BLaER1 (cell line): ENCODE measurements around the gene LRCH1.
A peak's percentile ranks its signal among the peaks of the same experiment; 100 is the strongest.
"Not testable (repeated sequence)": the region's sequence is repeated elsewhere in the genome, so short reads cannot be mapped to it uniquely, and the experiment has no call there.

Experiments used
- H3K27ac ChIP-seq: shearing (Covaris generic); formaldehyde crosslinking; 2 replicates; pipeline ENCODE4 v1.8.1; 2022
- H3K27me3 ChIP-seq: shearing (Covaris generic); formaldehyde crosslinking; 2 replicates; pipeline ENCODE4 v1.8.1; 2022
- H3K36me3 ChIP-seq: shearing (Covaris generic); formaldehyde crosslinking; 2 replicates; pipeline ENCODE4 v1.8.1; 2022
- H3K4me1 ChIP-seq: shearing (Covaris generic); formaldehyde crosslinking; 2 replicates; pipeline ENCODE4 v1.8.1; 2022
- H3K4me2 ChIP-seq: shearing (Covaris generic); formaldehyde crosslinking; 2 replicates; pipeline ENCODE4 v1.8.1; 2022
- H3K4me3 ChIP-seq: shearing (Covaris generic); formaldehyde crosslinking; 2 replicates; pipeline ENCODE4 v1.8.1; 2022
- H3K9ac ChIP-seq: shearing (Covaris generic); formaldehyde crosslinking; 2 replicates; pipeline ENCODE4 v1.8.1; 2022
- H3K9me3 ChIP-seq: shearing (Covaris generic); formaldehyde crosslinking; 2 replicates; pipeline ENCODE4 v1.8.1; 2022
- H4K20me1 ChIP-seq: shearing (Covaris generic); formaldehyde crosslinking; 2 replicates; pipeline ENCODE4 v1.8.1; 2022
- Cebpa-rat ChIP-seq: shearing (Covaris generic); IDR thresholded peaks from 2 replicates; pipeline ENCODE4 v1.8.1; 2022

The LRCH1 gene

GRCh38 chr13:46757640-46758039, 204.7 kb downstream of the LRCH1 start:
- Histone ChIP-seq H3K27ac (no peak overlapping the region), H3K4me3 (no peak overlapping the region), H3K4me2 (peak overlapping the region; percentile 72), H4K20me1 (no peaks in the 10 kb centered on the region), H3K9me3 (no peaks in the 10 kb centered on the region), H3K9ac (no peak overlapping the region), H3K4me1 (peaks cover 29% of the 10 kb centered on the region), H3K27me3 (no peaks in the 10 kb centered on the region), H3K36me3 (0 out of 2 replicates have a peak, but pooled peaks cover 9% of the 10 kb centered on the region)
- TF ChIP-seq Cebpa-rat, result no peak

- H3K27me3 ChIP-seq, result no peaks in the 10 kb centered on the region
- no peak for TF ChIP-seq Cebpa-rat
- peaks cover 22% of the 10 kb centered on the region for H3K4me1 ChIP-seq
- H3K36me3 ChIP-seq, result no peaks in the 10 kb centered on the region
- H3K4me2 ChIP-seq, result no peak overlapping the region
- no peaks in the 10 kb centered on the region for H3K9me3 ChIP-seq
- no peak overlapping the region for H3K4me3 ChIP-seq
- H4K20me1 ChIP-seq, result no peaks in the 10 kb centered on the region
- H3K27ac ChIP-seq, result no peak overlapping the region
- H3K9ac ChIP-seq, result no peak overlapping the region
Measured at GRCh38 chr13:46759846-46760245, 206.9 kb downstream of the LRCH1 start.

GRCh38 chr13:46761174-46761573, 208.2 kb downstream of the LRCH1 start:
- H3K4me3 ChIP-seq, result no peak overlapping the region
- no peak overlapping the region for H3K4me2 ChIP-seq
- H3K36me3 ChIP-seq, result no peaks in the 10 kb centered on the region
- H3K9me3 ChIP-seq, result no peaks in the 10 kb centered on the region
- no peaks in the 10 kb centered on the region for H3K27me3 ChIP-seq
- peaks cover 22% of the 10 kb centered on the region for H3K4me1 ChIP-seq
- no peak overlapping the region for H3K27ac ChIP-seq
- no peak for TF ChIP-seq Cebpa-rat
- no peak overlapping the region for H3K9ac ChIP-seq
- H4K20me1 ChIP-seq, result no peaks in the 10 kb centered on the region

- peaks cover 18% of the 10 kb centered on the region for H3K4me1 ChIP-seq
- no peaks in the 10 kb centered on the region for H3K36me3 ChIP-seq
- H3K9me3 ChIP-seq, result no peaks in the 10 kb centered on the region
- H3K27ac ChIP-seq, result no peak overlapping the region
- H3K9ac ChIP-seq, result no peak overlapping the region
- H4K20me1 ChIP-seq, result no peaks in the 10 kb centered on the region
- H3K4me2 ChIP-seq, result no peak overlapping the region
- no peak overlapping the region for H3K4me3 ChIP-seq
- TF ChIP-seq Cebpa-rat, result no peak
- no peaks in the 10 kb centered on the region for H3K27me3 ChIP-seq
Measured at GRCh38 chr13:46761866-46762265, 208.9 kb downstream of the LRCH1 start.

- not testable (repeated sequence) for H3K4me2 ChIP-seq, H3K4me1 ChIP-seq, H3K27ac ChIP-seq, H3K27me3 ChIP-seq, H3K9ac ChIP-seq, H3K9me3 ChIP-seq, H3K4me3 ChIP-seq, H4K20me1 ChIP-seq
- peaks cover 50% of the 10 kb centered on the region for H3K36me3 ChIP-seq
Measured at GRCh38 chr13:46769925-46770324, 217.0 kb downstream of the LRCH1 start.

GRCh38 chr13:46771693-46772092, 218.7 kb downstream of the LRCH1 start:
- no peaks in the 10 kb centered on the region for H3K9me3 ChIP-seq
- no peak overlapping the region for H3K4me3 ChIP-seq
- no peaks in the 10 kb centered on the region for H3K27me3 ChIP-seq
- H4K20me1 ChIP-seq, result no peaks in the 10 kb centered on the region
- no peak overlapping the region for H3K4me2 ChIP-seq
- no peak overlapping the region for H3K27ac ChIP-seq
- no peak for TF ChIP-seq Cebpa-rat
- H3K36me3 ChIP-seq, result peaks cover 65% of the 10 kb centered on the region
- no peak overlapping the region for H3K9ac ChIP-seq
- no peaks in the 10 kb centered on the region for H3K4me1 ChIP-seq

- H3K4me2 ChIP-seq, result no peak overlapping the region
- no peak for TF ChIP-seq Cebpa-rat
- peaks cover 83% of the 10 kb centered on the region for H3K36me3 ChIP-seq
- H3K27ac ChIP-seq, result no peak overlapping the region
- H3K27me3 ChIP-seq, result no peaks in the 10 kb centered on the region
- H3K9ac ChIP-seq, result no peak overlapping the region
- no peaks in the 10 kb centered on the region for H4K20me1 ChIP-seq
- H3K9me3 ChIP-seq, result no peaks in the 10 kb centered on the region
- no peaks in the 10 kb centered on the region for H3K4me1 ChIP-seq
- no peak overlapping the region for H3K4me3 ChIP-seq
Measured at GRCh38 chr13:46773541-46773940, 220.6 kb downstream of the LRCH1 start.

- TF ChIP-seq Cebpa-rat, result no peak
- Histone ChIP-seq H3K27ac (no peak overlapping the region), H3K27me3 (no peaks in the 10 kb centered on the region), H3K4me3 (no peak overlapping the region), H4K20me1 (no peaks in the 10 kb centered on the region), H3K4me2 (no peak overlapping the region), H3K4me1 (no peaks in the 10 kb centered on the region), H3K9me3 (no peaks in the 10 kb centered on the region), H3K9ac (no peak overlapping the region), H3K36me3 (peaks cover 93% of the 10 kb centered on the region)
Measured at GRCh38 chr13:46775385-46776107, 222.6 kb downstream of the LRCH1 start.

GRCh38 chr13:46778095-46778494, 225.1 kb downstream of the LRCH1 start:
- H3K27me3 ChIP-seq, result no peaks in the 10 kb centered on the region
- H3K4me3 ChIP-seq, result no peak overlapping the region
- no peak overlapping the region for H3K27ac ChIP-seq
- no peaks in the 10 kb centered on the region for H3K9me3 ChIP-seq
- peaks cover 87% of the 10 kb centered on the region for H3K36me3 ChIP-seq
- H3K9ac ChIP-seq, result no peak overlapping the region
- no peaks in the 10 kb centered on the region for H4K20me1 ChIP-seq
- no peak for TF ChIP-seq Cebpa-rat
- H3K4me2 ChIP-seq, result no peak overlapping the region
- H3K4me1 ChIP-seq, result no peaks in the 10 kb centered on the region

GRCh38 chr13:46778890-46779289, 225.9 kb downstream of the LRCH1 start:
- H3K9ac ChIP-seq, result no peak overlapping the region
- H3K9me3 ChIP-seq, result no peaks in the 10 kb centered on the region
- no peaks in the 10 kb centered on the region for H4K20me1 ChIP-seq
- no peak overlapping the region for H3K4me2 ChIP-seq
- no peaks in the 10 kb centered on the region for H3K27me3 ChIP-seq
- H3K36me3 ChIP-seq, result peaks cover 87% of the 10 kb centered on the region
- no peaks in the 10 kb centered on the region for H3K4me1 ChIP-seq
- no peak overlapping the region for H3K27ac ChIP-seq
- no peak for TF ChIP-seq Cebpa-rat
- no peak overlapping the region for H3K4me3 ChIP-seq

GRCh38 chr13:46782066-46782465, 229.1 kb downstream of the LRCH1 start:
- Histone ChIP-seq H3K4me1 (no peaks in the 10 kb centered on the region), H3K36me3 (peaks cover 89% of the 10 kb centered on the region), H4K20me1 (no peaks in the 10 kb centered on the region), H3K4me2 (no peak overlapping the region), H3K9ac (no peak overlapping the region), H3K27me3 (no peaks in the 10 kb centered on the region), H3K27ac (no peak overlapping the region), H3K9me3 (no peaks in the 10 kb centered on the region), H3K4me3 (no peak overlapping the region)
- TF ChIP-seq Cebpa-rat, result no peak
